ENCODE measurements around the gene FIGNL1. TPM values are rescaled to one million over a fixed set of nuclear protein-coding genes. Genes with fewer than 3 reads are reported as not detected.

FIGNL1 gene, protein sequence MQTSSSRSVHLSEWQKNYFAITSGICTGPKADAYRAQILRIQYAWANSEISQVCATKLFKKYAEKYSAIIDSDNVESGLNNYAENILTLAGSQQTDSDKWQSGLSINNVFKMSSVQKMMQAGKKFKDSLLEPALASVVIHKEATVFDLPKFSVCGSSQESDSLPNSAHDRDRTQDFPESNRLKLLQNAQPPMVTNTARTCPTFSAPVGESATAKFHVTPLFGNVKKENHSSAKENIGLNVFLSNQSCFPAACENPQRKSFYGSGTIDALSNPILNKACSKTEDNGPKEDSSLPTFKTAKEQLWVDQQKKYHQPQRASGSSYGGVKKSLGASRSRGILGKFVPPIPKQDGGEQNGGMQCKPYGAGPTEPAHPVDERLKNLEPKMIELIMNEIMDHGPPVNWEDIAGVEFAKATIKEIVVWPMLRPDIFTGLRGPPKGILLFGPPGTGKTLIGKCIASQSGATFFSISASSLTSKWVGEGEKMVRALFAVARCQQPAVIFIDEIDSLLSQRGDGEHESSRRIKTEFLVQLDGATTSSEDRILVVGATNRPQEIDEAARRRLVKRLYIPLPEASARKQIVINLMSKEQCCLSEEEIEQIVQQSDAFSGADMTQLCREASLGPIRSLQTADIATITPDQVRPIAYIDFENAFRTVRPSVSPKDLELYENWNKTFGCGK
- polyA plus RNA-seq, result 7.4 TPM

DNA sequence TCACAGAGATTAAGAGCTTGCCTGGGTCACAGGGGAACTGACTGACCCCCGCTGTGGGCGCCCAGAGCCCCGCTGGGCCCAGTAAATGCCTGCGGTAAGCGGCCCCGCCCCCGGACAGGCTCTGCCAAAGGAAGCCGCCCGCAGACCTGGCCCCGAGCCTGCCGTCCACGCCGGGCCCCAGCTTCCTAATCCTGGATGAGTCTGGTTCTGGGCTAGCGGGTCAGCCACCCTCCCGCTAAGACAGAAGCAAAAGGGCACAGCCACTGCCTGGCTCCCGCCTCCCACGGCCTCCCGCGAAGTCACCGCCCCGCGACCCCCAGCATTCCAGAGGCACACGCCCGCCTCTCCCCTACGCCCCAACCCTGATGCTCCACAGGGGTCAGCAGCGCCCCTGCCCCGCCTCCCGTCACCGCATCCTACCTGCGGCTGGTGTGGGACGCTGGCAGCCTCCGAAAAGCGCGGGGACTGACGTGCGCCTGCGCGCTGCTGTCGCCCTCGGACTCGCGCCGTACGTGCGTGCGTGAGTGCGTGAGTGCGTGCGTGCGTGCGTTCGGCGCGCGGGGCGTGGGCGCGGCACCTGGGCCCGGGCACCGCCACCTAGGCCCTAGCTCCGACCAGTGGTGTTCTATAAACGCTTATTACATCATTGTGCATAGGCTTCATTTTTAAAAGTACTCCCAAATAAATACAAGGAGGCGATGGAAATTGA, at the start of gene FIGNL1:
TSS of gene FIGNL1 (minus strand) at position 470 of the 709 bp plus-strand sequence. CDS start 3,063 bp downstream, outside the sequence.
- no peaks in the 10 kb centered on the region for H3K27me3 Mint-ChIP-seq
- no peaks in the 10 kb centered on the region for H3K9me3 Mint-ChIP-seq
- H3K4me3 Mint-ChIP-seq, result peak within 1 kb of the TSS; percentile 89 to 96 (median 94)
- H3K36me3 Mint-ChIP-seq, result peaks cover 2% of the 10 kb centered on the region
- H3K27ac Mint-ChIP-seq, result peak within 1 kb of the TSS; percentile 92 to 97 (median 95)
- peaks cover 4 to 21% (median 15%) of the 10 kb centered on the region in 3 donors for H3K4me1 Mint-ChIP-seq

DNA sequence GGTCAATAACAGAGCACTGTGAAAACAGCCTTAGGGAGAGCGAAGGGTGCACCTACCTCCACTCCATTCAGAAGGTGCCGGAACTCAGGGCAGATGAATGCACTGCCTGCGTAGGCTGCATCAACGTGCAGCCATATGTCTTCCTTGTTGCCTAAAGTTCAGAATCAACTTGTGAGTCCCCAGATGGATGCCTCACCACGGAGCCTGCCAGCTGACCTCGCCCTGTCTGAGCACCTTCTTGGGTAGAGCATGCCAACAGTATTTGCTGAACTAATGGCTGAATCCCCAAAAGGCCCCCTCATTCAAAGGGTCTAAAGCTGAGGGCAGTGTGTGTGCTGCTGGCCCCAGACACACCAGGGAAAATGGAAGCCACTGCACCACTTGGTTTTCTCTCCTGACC, 48.9 kb upstream of the FIGNL1 start:
- Mint-ChIP-seq H3K27me3 (peaks cover 19% of the 10 kb centered on the region), H3K4me3 (no peak overlapping the region), H3K36me3 (no peaks in the 10 kb centered on the region), H3K9me3 (no peaks in the 10 kb centered on the region), H3K27ac (no peak overlapping the region), H3K4me1 (no peaks in the 10 kb centered on the region)

DNA sequence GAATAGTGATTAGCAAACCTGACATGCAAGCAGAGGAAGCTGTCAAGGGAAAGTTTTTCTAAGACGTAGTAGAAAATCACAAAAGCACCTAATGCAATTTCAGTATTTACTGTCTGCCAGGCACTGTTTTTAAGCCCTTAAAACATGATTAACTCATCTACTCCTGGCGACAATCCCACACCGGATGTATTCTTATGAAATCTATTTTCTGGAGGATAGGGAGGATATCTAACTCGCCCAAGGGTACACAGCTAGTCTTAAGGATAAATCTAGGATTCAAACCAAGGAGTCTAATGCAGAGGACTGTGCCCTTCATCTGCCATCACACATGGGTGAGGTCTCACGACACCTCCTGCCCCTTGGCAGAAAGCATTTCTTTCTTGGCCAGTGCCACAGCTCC, 47.8 kb upstream of the FIGNL1 start:
- no peak overlapping the region for H3K27ac Mint-ChIP-seq
- H3K4me3 Mint-ChIP-seq, result no peak overlapping the region
- no peaks in the 10 kb centered on the region for H3K4me1 Mint-ChIP-seq
- H3K27me3 Mint-ChIP-seq, result peaks cover 25% of the 10 kb centered on the region
- H3K36me3 Mint-ChIP-seq, result no peaks in the 10 kb centered on the region
- H3K9me3 Mint-ChIP-seq, result no peaks in the 10 kb centered on the region

DNA sequence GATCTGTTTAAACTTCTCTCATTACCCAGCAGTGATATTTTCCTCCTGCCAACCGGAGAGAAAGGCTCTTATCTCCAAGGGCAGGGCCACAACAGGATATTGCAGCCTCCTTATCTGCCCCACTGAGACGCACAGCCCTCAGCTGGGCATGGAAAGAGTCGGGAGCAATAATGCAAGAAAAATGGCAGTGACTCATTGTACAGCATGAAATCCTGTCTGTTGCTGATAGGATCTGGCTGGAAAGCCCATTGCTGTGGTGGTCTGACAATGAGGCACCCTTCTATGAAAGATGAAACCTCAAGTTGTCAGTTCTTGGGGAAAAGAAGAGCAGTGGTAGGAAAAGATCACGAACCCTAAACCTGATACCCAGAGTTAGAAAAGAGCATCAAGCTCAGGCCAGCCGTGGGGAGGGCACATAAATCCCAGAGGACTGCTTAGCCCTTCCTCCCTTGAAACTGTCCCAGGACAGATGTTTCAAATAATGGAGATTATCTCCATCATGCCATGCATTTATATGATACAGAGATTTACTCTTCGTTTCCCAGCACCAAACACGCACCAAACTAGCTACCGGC, 47.0 kb upstream of the FIGNL1 start:
- Mint-ChIP-seq H3K36me3 (no peaks in the 10 kb centered on the region), H3K4me3 (no peak overlapping the region), H3K27me3 (peaks cover 23% of the 10 kb centered on the region), H3K9me3 (no peaks in the 10 kb centered on the region), H3K27ac (peak overlapping the region in 1 of 3 donors; percentile 12), H3K4me1 (no peaks in the 10 kb centered on the region)

DNA sequence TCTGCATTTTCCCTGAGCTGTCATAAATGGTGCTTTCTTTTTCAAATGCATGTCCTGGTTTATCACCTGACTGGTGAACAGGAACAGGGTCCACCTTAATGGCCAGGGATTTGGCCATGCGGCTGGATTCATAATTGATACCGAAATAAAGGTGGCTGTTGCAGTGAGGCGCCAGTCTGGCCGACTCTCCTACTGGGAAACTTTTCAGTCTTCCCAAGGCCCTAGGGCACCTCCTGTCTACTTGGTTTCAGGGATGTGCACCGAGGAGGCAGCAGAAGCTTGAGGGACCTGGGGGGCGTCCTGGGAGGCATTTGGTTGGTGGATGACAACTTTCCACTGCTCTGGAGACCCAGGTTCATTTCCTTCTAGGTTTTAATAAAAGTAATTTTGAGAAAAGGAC, 46.4 kb upstream of the FIGNL1 start:
- Mint-ChIP-seq H3K4me3 (no peak overlapping the region), H3K27ac (no peak overlapping the region), H3K36me3 (no peaks in the 10 kb centered on the region), H3K4me1 (no peaks in the 10 kb centered on the region), H3K9me3 (no peaks in the 10 kb centered on the region), H3K27me3 (peaks cover 23% of the 10 kb centered on the region)

DNA sequence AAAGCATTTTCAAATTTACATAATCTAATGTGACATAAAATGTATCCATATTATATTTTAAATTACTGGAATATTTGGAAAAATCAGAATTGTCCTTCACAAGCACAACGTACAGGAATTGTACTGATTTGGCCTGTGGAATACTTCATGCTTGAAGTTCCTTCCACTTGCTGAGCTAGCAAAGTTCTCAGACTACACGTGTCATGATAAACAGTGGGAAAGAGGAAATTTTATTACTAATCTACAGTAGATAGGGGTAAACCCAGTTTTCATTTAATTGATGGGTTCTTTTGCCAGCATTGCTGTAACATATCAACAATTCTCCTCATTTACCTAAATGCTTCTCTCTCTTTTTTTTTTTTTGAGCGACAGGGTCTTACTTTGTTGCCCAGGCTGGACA, 45.6 kb upstream of the FIGNL1 start:
- Mint-ChIP-seq H3K9me3 (no peaks in the 10 kb centered on the region), H3K27me3 (peaks cover 25% of the 10 kb centered on the region), H3K27ac (no peak overlapping the region), H3K4me3 (no peak overlapping the region), H3K4me1 (no peaks in the 10 kb centered on the region), H3K36me3 (no peaks in the 10 kb centered on the region)

DNA sequence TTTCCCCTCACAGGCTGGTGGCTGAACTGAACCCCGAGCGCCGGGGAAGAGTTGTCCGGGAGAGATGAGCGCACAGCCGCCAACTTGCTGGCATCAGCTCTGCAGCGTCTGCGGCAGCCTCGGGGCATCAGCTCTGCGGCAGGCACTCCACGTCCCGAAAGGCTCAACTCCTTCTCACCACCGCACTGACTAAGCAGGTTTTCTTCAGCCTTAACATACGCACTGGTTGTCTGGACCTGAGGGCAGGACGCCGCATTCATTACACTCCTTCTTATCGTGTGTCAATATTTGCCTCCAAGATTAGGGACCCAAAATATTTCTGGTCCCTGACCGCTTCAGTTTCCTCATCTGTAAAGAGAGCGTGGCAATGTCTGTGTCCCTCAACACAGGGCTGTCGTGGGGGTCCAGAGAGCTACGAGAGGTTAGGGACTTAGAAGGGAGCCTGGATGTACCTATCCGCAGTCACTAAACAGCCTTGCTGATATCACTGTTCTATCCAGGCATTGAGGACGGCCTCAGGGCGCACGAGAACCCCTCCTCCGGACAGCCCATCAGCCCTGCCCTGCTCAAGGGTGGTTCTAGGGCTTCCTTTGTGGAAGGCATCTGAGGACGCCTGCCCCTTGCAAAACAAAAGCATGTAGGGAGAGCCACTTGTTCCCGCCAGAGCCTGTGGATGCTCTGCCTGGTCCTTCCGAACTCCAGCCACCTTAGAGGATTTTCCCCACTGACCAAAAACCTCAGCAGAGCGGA, 42.8 kb upstream of the FIGNL1 start:
- H3K4me1 Mint-ChIP-seq, result no peaks in the 10 kb centered on the region
- peaks cover 0 to 3% (median 0%) of the 10 kb centered on the region in 3 donors for H3K9me3 Mint-ChIP-seq
- no peaks in the 10 kb centered on the region for H3K36me3 Mint-ChIP-seq
- no peak overlapping the region for H3K4me3 Mint-ChIP-seq
- H3K27ac Mint-ChIP-seq, result no peak overlapping the region
- H3K27me3 Mint-ChIP-seq, result peaks cover 24% of the 10 kb centered on the region

DNA sequence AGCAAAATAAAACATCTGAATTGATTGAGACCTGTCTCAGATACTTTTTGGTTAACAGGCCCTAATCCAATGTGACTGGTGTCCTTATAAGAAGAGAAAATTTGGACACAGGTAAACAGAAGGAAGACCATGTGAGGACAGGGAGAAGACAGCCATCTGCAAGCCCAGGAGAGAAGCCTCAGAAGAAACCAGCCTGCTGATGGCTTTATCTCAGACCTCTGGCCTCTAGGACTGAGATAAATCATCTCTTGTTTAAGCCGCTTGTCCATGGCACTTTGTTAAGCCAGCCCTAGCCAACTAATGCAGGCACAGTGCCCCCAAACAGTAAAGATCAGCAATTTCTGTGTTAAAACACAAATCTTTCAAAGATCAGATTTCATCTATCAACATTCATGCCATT, 41.8 kb upstream of the FIGNL1 start:
- H3K4me3 Mint-ChIP-seq, result no peak overlapping the region
- H3K27me3 Mint-ChIP-seq, result peaks cover 22% of the 10 kb centered on the region
- H3K9me3 Mint-ChIP-seq, result peaks cover 0 to 3% (median 0%) of the 10 kb centered on the region in 3 donors
- H3K36me3 Mint-ChIP-seq, result no peaks in the 10 kb centered on the region
- H3K4me1 Mint-ChIP-seq, result no peaks in the 10 kb centered on the region
- H3K27ac Mint-ChIP-seq, result no peak overlapping the region

DNA sequence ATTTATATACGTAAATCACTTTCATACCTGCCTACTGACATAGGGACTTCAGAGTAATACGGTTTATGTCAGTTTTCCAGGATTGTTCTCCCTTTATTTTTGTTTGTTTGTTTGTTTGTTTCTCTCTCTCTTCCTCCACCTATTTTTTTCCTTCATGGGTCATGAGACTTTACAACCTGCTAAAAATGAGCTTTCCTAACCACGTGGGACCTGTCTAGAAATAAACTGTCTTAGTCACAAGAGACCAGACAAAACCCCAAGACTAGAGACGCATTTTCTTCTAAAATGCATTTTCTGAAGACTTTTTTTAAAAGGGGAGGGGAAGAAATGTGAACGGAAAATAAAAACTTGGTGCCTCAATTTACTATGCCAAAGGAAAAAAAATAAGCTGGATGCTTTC, 41.1 kb upstream of the FIGNL1 start:
- H3K9me3 Mint-ChIP-seq, result peaks cover 0 to 3% (median 0%) of the 10 kb centered on the region in 3 donors
- no peaks in the 10 kb centered on the region for H3K36me3 Mint-ChIP-seq
- H3K4me3 Mint-ChIP-seq, result no peak overlapping the region
- H3K4me1 Mint-ChIP-seq, result no peaks in the 10 kb centered on the region
- peaks cover 15% of the 10 kb centered on the region for H3K27me3 Mint-ChIP-seq
- no peak overlapping the region for H3K27ac Mint-ChIP-seq

DNA sequence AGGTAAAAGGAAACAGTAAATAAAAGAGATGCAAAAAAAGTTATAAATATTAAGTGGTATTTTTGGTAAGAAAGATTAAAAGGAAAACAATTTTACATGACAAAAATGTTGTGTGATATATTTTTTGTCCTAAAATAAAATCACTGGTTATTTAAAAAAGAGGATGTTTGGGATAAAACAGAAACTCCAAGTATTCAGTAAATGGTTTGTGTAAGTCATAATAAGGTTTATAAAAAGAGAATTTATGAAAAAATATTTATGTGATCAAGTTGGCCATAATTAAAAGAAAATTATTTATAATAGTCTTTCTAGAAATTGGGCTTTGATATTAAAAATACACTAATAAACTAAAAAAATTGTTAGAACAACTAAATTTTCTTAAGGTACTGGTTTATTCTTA, 38.2 kb upstream of the FIGNL1 start:
- Mint-ChIP-seq H3K4me1 (no peaks in the 10 kb centered on the region), H3K9me3 (peaks cover 0 to 3% (median 0%) of the 10 kb centered on the region in 3 donors), H3K27ac (no peak overlapping the region), H3K4me3 (no peak overlapping the region), H3K27me3 (peaks cover 7% of the 10 kb centered on the region), H3K36me3 (no peaks in the 10 kb centered on the region)

DNA sequence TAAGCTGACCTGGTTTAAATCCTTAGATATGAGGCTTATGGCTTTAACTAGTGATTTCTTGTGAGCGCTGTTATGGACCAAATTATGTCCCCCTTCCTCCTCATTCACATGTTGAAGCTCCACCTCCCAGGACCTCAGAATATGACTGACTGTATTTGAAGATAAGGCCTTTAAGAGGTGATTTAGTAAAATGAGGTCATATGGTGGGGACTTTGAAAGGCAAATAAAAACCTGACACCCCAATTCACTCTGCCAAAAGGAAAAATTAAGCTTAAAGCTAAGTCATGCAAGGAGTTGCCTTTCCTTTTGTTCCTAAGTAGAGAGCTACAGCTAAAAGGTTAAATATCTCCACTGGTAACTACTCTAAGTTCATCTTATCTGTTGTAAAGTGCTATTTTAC, 36.4 kb upstream of the FIGNL1 start:
- no peak overlapping the region for H3K27ac Mint-ChIP-seq
- peaks cover 2% of the 10 kb centered on the region for H3K27me3 Mint-ChIP-seq
- H3K4me1 Mint-ChIP-seq, result no peaks in the 10 kb centered on the region
- H3K4me3 Mint-ChIP-seq, result no peak overlapping the region
- no peaks in the 10 kb centered on the region for H3K36me3 Mint-ChIP-seq
- peaks cover 0 to 3% (median 0%) of the 10 kb centered on the region in 3 donors for H3K9me3 Mint-ChIP-seq

DNA sequence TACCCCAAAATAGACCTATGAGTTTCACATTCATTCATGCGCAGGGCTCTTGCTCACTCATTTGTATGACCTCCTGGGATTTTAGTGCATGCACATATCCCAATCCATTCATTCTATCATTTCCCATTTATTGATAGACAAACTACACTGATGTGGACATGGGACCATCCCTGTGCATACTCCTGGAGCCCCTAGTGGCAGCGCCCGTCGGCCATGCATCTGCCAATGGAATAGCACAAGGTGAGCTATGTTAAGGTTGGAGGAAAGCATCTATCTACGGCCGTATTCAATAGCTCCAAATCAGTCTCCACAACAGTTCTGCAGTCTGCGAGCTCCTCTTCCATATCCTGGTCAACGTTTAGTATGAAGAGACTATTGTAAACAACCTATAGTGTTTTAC, 31.7 kb upstream of the FIGNL1 start:
- Mint-ChIP-seq H3K9me3 (no peaks in the 10 kb centered on the region), H3K4me3 (no peak overlapping the region), H3K36me3 (no peaks in the 10 kb centered on the region), H3K4me1 (no peaks in the 10 kb centered on the region), H3K27ac (no peak overlapping the region), H3K27me3 (peaks cover 1% of the 10 kb centered on the region)

DNA sequence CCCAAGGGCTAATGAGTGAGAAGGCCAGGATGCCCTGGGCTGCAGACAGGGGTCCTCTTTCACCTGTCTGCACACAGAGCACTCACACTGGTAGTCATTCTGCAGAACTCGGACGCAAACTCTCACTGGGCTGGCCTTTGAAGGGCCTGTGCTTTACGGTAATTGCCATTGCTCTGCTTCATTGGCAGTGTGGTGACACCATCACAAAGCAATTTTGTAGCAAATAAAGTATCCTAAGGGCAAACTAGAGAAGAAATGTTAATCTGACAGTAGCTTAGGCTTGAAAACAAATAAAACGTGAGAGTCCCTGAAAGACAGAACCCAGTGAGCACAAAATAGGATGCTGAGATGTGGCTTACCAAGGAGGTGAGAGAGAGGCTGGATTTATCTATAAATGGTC, 30.6 kb upstream of the FIGNL1 start:
- H3K9me3 Mint-ChIP-seq, result no peaks in the 10 kb centered on the region
- H3K27me3 Mint-ChIP-seq, result peaks cover 4% of the 10 kb centered on the region
- no peaks in the 10 kb centered on the region for H3K4me1 Mint-ChIP-seq
- no peaks in the 10 kb centered on the region for H3K36me3 Mint-ChIP-seq
- no peak overlapping the region for H3K4me3 Mint-ChIP-seq
- H3K27ac Mint-ChIP-seq, result no peak overlapping the region

DNA sequence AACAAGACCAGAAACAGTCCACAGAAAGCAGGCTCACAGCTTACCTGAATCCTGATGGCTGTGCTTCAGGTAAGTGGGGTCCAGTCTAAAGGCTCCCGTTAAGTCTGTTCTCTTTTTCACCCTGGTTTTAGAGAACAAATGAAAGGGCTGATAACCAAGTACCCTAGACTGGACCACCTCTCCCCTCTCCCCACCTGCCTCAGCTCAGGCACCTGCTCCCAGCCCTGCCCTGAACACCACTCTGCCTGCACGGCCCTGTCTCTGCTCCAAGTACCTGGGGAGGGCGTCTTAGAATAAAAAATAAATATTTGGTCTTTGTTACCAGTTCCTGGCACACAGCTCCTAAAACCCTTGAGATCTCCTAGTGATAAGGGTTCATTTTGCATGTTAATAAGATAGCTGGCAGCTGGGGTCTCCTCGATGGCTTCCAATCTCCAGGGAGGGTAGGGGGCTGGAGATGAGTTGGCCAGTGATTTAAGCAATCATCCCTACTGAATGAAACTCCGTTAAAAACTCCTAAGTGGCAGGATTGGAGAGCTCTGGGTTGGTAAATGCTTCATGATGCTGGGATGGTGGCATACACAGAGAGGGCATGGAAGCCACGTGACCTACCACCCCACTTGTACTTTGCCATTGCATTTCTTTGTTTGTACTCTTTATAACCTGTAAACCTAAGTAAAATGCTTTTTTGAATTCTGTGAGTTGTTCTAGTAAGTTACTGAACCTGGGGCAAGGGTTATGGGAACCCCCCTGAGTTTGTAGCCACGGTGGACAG, 29.8 kb upstream of the FIGNL1 start:
- Mint-ChIP-seq H3K9me3 (no peaks in the 10 kb centered on the region), H3K36me3 (no peaks in the 10 kb centered on the region), H3K4me1 (peaks cover 0 to under 1% (median under 1%) of the 10 kb centered on the region in 3 donors), H3K27ac (no peak overlapping the region), H3K27me3 (peaks cover 4% of the 10 kb centered on the region), H3K4me3 (no peak overlapping the region)
